Mesendoderm (in vitro differentiated cells): Measurements from ENCODE around the gene CDC37.

Experiments used
- DNase-seq: peaks from one replicate; pipeline ENCODE4 v3.0.0; 2013
- H2AK5ac ChIP-seq: 2 replicates; pipeline ENCODE4 v1.6.1; 2013; ENCODE audit warnings: low read length, inconsistent platforms
- H2BK120ac ChIP-seq: 2 replicates; pipeline ENCODE4 v1.6.1; 2013; ENCODE audit warnings: low read depth, mild to moderate bottlenecking, low read length, moderate library complexity, mixed read lengths
- H2BK15ac ChIP-seq: replicated peaks from 2 replicates; pipeline ENCODE4 v1.6.1; 2013; ENCODE audit warnings: low read depth, mild to moderate bottlenecking, moderate library complexity
- H2BK5ac ChIP-seq: 2 replicates; pipeline ENCODE4 v1.6.1; 2013; ENCODE audit warnings: low read length, inconsistent platforms
- H3K18ac ChIP-seq: 2 replicates; pipeline ENCODE4 v1.6.1; 2013; ENCODE audit warnings: mild to moderate bottlenecking, low read length, mixed read lengths
- H3K23ac ChIP-seq: one replicate; pipeline ENCODE4 v1.6.1; 2013; ENCODE audit warnings: low read length
- H3K27ac ChIP-seq: 2 replicates; pipeline ENCODE4 v1.5.1; 2013; ENCODE audit warnings: low read depth, mild to moderate bottlenecking, inconsistent platforms, low read length, moderate library complexity
- H3K27me3 ChIP-seq: 2 replicates; pipeline ENCODE4 v1.6.1; 2013; ENCODE audit warnings: low read length, control low read depth, mild to moderate bottlenecking, inconsistent platforms; ENCODE audit not compliant: insufficient read depth, poor library complexity
- H3K36me3 ChIP-seq: 2 replicates; pipeline ENCODE4 v1.6.1; 2013; ENCODE audit warnings: low read length, inconsistent platforms; ENCODE audit not compliant: control insufficient read depth, insufficient read depth
- H3K4ac ChIP-seq: one replicate; pipeline ENCODE4 v1.6.1; 2013; ENCODE audit warnings: low read depth, mild to moderate bottlenecking, low read length, moderate library complexity
- H3K4me1 ChIP-seq: 2 replicates; pipeline ENCODE4 v1.6.1; 2013; ENCODE audit warnings: low read depth, low read length, inconsistent platforms; ENCODE audit not compliant: control insufficient read depth
- H3K4me2 ChIP-seq: 2 replicates; pipeline ENCODE4 v1.6.1; 2013; ENCODE audit warnings: low read length
- H3K4me3 ChIP-seq: 2 replicates; pipeline ENCODE4 v1.5.1; 2013; ENCODE audit warnings: mild to moderate bottlenecking, low read length
- H3K56ac ChIP-seq: one replicate; pipeline ENCODE4 v1.6.1; 2013; ENCODE audit warnings: low read length
- H3K79me1 ChIP-seq: 2 replicates; pipeline ENCODE4 v1.6.1; 2013; ENCODE audit warnings: low read length, inconsistent platforms
- H3K79me2 ChIP-seq: 2 replicates; pipeline ENCODE4 v1.6.1; 2013; ENCODE audit warnings: mild to moderate bottlenecking, low read length; ENCODE audit not compliant: control insufficient read depth, insufficient read depth
- H3K9ac ChIP-seq: 2 replicates; pipeline ENCODE4 v1.6.1; 2013; ENCODE audit warnings: low read length, inconsistent platforms
- H4K5ac ChIP-seq: one replicate; pipeline ENCODE4 v1.6.1; 2013; ENCODE audit warnings: low read length
- H4K8ac ChIP-seq: one replicate; pipeline ENCODE4 v1.6.1; 2013; ENCODE audit warnings: low read depth, mild to moderate bottlenecking, control low read depth, low read length, moderate library complexity
- WGBS: extraction: QIAGEN DNeasy Blood & Tissue Kit; methylation state at CpG from one replicate; pipeline ENCODE4 v1.1.7; 2013; ENCODE audit warnings: low lambda C conversion rate, missing lambda C conversion rate; ENCODE audit not compliant: insufficient coverage; ENCODE audit errors: extremely low coverage; 5-methylcytosine and 5-hydroxymethylcytosine counted together

The CDC37 gene

GRCh38 chr19:10430505-10431253 is 27.3 kb upstream of the CDC37 start:
- Histone ChIP-seq H2BK15ac (no peak overlapping the region), H3K27ac (no peak overlapping the region), H3K36me3 (no peaks in the 10 kb centered on the region), H2BK5ac (no peak overlapping the region), H3K9ac (peak overlapping the region; percentile 32), H3K18ac (no peak overlapping the region), H3K4me3 (no peak overlapping the region), H3K4ac (no peak overlapping the region), H4K5ac (no peak overlapping the region), H2AK5ac (no peak overlapping the region), H2BK120ac (no peak overlapping the region), H3K23ac (no peak overlapping the region), H3K4me1 (no peaks in the 10 kb centered on the region), H3K4me2 (peak overlapping the region; percentile 36), H3K56ac (peak overlapping the region; percentile 67), H4K8ac (no peak overlapping the region), H3K27me3 (peaks cover 22% of the 10 kb centered on the region), H3K79me2 (no peaks in the 10 kb centered on the region), H3K79me1 (no peaks in the 10 kb centered on the region)
- no peak for DNase-seq
- WGBS = no CpG with 5 or more reads among the region's 75 CpGs

DNA sequence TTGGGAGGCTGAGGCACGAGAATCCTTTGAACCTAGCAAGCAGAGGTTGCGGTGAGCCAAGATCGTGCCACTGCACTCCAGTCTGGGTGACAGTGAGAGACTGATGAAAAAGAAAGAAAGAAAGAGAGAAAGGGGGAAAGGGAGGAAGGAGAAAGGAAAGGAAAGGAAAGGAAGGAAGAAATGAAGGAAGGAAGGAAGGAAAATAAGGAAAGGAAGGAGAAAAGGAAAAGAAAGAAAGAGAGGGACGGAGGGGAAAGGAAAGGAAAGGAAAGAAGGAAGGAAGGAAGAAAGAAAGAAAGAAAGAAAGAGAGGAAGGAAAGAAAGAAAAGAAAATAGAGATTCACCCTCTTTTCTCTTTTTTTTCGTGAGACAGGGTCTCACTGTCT is 25.6 kb upstream of the CDC37 start:
- H3K23ac ChIP-seq = no peak overlapping the region
- H3K4me2 ChIP-seq = no peak overlapping the region
- no peak overlapping the region for H4K5ac ChIP-seq
- H2BK5ac ChIP-seq = no peak overlapping the region
- H4K8ac ChIP-seq = no peak overlapping the region
- no peak overlapping the region for H3K18ac ChIP-seq
- H3K79me1 ChIP-seq = no peaks in the 10 kb centered on the region
- H3K56ac ChIP-seq = no peak overlapping the region
- no peak overlapping the region for H2BK120ac ChIP-seq
- H3K36me3 ChIP-seq = no peaks in the 10 kb centered on the region
- no peak overlapping the region for H3K4ac ChIP-seq
- no CpG with 5 or more reads among the region's 5 CpGs for WGBS
- H3K27ac ChIP-seq = no peak overlapping the region
- no peak overlapping the region for H3K9ac ChIP-seq
- H2AK5ac ChIP-seq = no peak overlapping the region
- no peaks in the 10 kb centered on the region for H3K4me1 ChIP-seq
- no peaks in the 10 kb centered on the region for H3K79me2 ChIP-seq
- no peak overlapping the region for H3K4me3 ChIP-seq
- no peak overlapping the region for H2BK15ac ChIP-seq
- DNase-seq = no peak
- H3K27me3 ChIP-seq = peaks cover 28% of the 10 kb centered on the region

- Histone ChIP-seq H3K36me3 (no peaks in the 10 kb centered on the region), H2AK5ac (no peak overlapping the region), H3K23ac (no peak overlapping the region), H4K8ac (no peak overlapping the region), H3K4me3 (no peak overlapping the region), H3K27me3 (peaks cover 31% of the 10 kb centered on the region), H3K18ac (no peak overlapping the region), H3K56ac (no peak overlapping the region), H3K9ac (no peak overlapping the region), H3K4ac (no peak overlapping the region), H2BK5ac (no peak overlapping the region), H4K5ac (no peak overlapping the region), H2BK120ac (no peak overlapping the region), H3K79me1 (no peaks in the 10 kb centered on the region), H2BK15ac (no peak overlapping the region), H3K4me2 (no peak overlapping the region), H3K79me2 (no peaks in the 10 kb centered on the region), H3K27ac (no peak overlapping the region), H3K4me1 (no peaks in the 10 kb centered on the region)
- WGBS = no CpG with 5 or more reads among the region's 6 CpGs
- no peak for DNase-seq
Observed at GRCh38 chr19:10427169-10427568, 23.8 kb upstream of the CDC37 start.

- H3K23ac ChIP-seq = no peak overlapping the region
- no peak overlapping the region for H3K9ac ChIP-seq
- peak; percentile 84 for DNase-seq
- H3K79me1 ChIP-seq = no peaks in the 10 kb centered on the region
- peak overlapping the region; percentile 35 for H3K56ac ChIP-seq
- no peaks in the 10 kb centered on the region for H3K79me2 ChIP-seq
- H2BK120ac ChIP-seq = no peak overlapping the region
- H2BK5ac ChIP-seq = no peak overlapping the region
- H3K4me3 ChIP-seq = no peak overlapping the region
- no peaks in the 10 kb centered on the region for H3K4me1 ChIP-seq
- H4K8ac ChIP-seq = no peak overlapping the region
- peak overlapping the region; percentile 32 for H3K4me2 ChIP-seq
- no CpG with 5 or more reads among the region's 38 CpGs for WGBS
- peaks cover 21% of the 10 kb centered on the region for H3K27me3 ChIP-seq
- no peak overlapping the region for H3K27ac ChIP-seq
- H3K18ac ChIP-seq = no peak overlapping the region
- no peak overlapping the region for H2BK15ac ChIP-seq
- H4K5ac ChIP-seq = no peak overlapping the region
- H3K36me3 ChIP-seq = no peaks in the 10 kb centered on the region
- no peak overlapping the region for H3K4ac ChIP-seq
- H2AK5ac ChIP-seq = no peak overlapping the region
Observed at GRCh38 chr19:10424011-10424637, 20.8 kb upstream of the CDC37 start.

DNA sequence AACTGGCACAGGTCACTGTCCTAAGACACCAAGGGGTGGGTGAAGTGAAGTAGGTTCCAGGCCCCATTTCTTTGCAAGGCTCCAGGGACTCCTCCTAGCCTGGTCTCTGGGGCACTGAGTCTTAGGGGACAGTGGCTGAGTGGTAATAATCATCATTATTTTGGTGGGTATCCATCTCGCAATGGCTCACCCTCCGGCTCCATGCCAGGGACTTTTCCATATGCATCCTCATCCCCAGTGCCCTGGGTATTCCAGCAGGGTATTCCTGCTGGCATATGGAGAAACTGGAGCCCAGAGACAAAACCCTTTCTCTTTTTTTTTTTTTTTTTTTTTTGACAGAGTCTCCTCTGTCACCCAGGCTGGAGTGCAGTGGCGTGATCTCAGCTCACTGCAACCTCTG is 19.5 kb upstream of the CDC37 start:
- Histone ChIP-seq H3K4me2 (no peak overlapping the region), H3K4me3 (no peak overlapping the region), H3K36me3 (no peaks in the 10 kb centered on the region), H3K79me1 (no peaks in the 10 kb centered on the region), H3K27ac (no peak overlapping the region), H3K79me2 (no peaks in the 10 kb centered on the region), H3K9ac (no peak overlapping the region), H4K8ac (no peak overlapping the region), H4K5ac (no peak overlapping the region), H2BK5ac (no peak overlapping the region), H3K18ac (no peak overlapping the region), H3K23ac (no peak overlapping the region), H3K4ac (no peak overlapping the region), H3K56ac (no peak overlapping the region), H3K4me1 (no peaks in the 10 kb centered on the region), H2AK5ac (no peak overlapping the region), H2BK15ac (no peak overlapping the region), H2BK120ac (no peak overlapping the region), H3K27me3 (peaks cover 19% of the 10 kb centered on the region)
- WGBS = no CpG with 5 or more reads among the region's 3 CpGs
- DNase-seq = no peak
